ENCODE results near the gene GRIN2A. TPM values are rescaled to one million over a fixed set of nuclear protein-coding genes. Genes with fewer than 3 reads are reported as not detected.

The GRIN2A gene
- total and polyA plus RNA-seq, 2 donors (not counting 1 experiment from before 2014, with no cell fraction given), result 0.44 TPM; not detected in 1

DNA sequence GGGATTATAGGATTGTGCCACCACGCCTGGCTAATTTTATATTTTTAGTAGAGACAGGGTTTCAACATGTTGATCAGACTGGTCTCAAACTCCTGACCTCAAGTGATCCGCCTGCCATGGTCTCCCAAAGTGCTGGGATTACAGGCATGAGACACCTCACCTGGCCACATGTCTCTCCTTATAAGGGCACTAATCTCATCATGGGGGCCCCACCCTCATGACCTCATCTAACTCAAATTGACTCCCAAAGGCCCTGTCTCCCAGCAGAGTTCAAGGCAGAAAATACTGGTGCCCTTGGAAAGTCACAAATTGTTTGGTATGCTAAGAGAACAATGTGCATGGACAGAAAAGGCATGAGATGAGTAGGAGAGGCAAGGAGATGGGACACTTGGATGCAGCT, 49.3 kb upstream of the GRIN2A start:
- no peak for ATAC-seq (ENCODE audit: low read depth)
- Histone ChIP-seq H3K79me2 (ENCODE audit: control insufficient read depth, insufficient read depth, low read length) (no peaks in the 10 kb centered on the region), H4K20me1 (ENCODE audit: control insufficient read depth, insufficient read depth, low read length, poor library complexity, severe bottlenecking) (no peaks in the 10 kb centered on the region), H3K4me3 (ENCODE audit: control extremely low read depth in 1 of 5, extremely low read depth in 1 of 5, insufficient read depth in 1 of 5, low read depth in 2 of 5, low read length in 4 of 5) (no peak overlapping the region), H3K4me1 (ENCODE audit: control insufficient read depth in 2 of 2, insufficient read depth in 2 of 2, low read length in 2 of 2) (peaks cover 26 to 32% of the 10 kb centered on the region in 2 donors), H3K9me3 (ENCODE audit: control extremely low read depth in 1 of 3, control insufficient read depth in 2 of 3, insufficient read depth in 1 of 3, low read length in 2 of 3) (peaks cover 5 to 22% (median 10%) of the 10 kb centered on the region in 3 donors), H3K27me3 (replicated peaks in 1 of 4; ENCODE audit: control extremely low read depth in 1 of 4, control insufficient read depth in 3 of 4, insufficient read depth in 4 of 4, low read length in 3 of 4) (peaks cover 0 to 5% (median 3%) of the 10 kb centered on the region in 4 experiments), H3K27ac (ENCODE audit: low read length in 2 of 2) (no peak overlapping the region), H2AFZ (ENCODE audit: insufficient read depth, low read depth, low read length, poor library complexity, severe bottlenecking) (no peak overlapping the region), H3K36me3 (replicated peaks in 1 of 2; ENCODE audit: control extremely low read depth in 1 of 2, control insufficient read depth in 1 of 2, extremely low read depth in 1 of 2, insufficient read depth in 2 of 2, low read length in 1 of 2) (no peaks in the 10 kb centered on the region), H3K4me2 (replicated peaks; ENCODE audit: low read depth, low read length, poor library complexity, severe bottlenecking) (no peak overlapping the region), H3K9ac (ENCODE audit: low read length) (no peak overlapping the region)
- WGBS (ENCODE audit: insufficient coverage), result 86% methylated on average over 1 of the region's 2 CpGs
- intact Hi-C loops (cut with micrococcal nuclease), result no loop called here
- Mint-ChIP-seq H3K27ac (no peak overlapping the region), H3K4me3 (no peak overlapping the region), H3K9me3 (ENCODE audit: insufficient read depth) (peaks cover 4% of the 10 kb centered on the region), H3K4me1 (peaks cover 20% of the 10 kb centered on the region), H3K27me3 (peaks cover 24% of the 10 kb centered on the region)
- POLR2A ChIA-PET, result no interaction called here
- TF ChIP-seq, protein P1, sequence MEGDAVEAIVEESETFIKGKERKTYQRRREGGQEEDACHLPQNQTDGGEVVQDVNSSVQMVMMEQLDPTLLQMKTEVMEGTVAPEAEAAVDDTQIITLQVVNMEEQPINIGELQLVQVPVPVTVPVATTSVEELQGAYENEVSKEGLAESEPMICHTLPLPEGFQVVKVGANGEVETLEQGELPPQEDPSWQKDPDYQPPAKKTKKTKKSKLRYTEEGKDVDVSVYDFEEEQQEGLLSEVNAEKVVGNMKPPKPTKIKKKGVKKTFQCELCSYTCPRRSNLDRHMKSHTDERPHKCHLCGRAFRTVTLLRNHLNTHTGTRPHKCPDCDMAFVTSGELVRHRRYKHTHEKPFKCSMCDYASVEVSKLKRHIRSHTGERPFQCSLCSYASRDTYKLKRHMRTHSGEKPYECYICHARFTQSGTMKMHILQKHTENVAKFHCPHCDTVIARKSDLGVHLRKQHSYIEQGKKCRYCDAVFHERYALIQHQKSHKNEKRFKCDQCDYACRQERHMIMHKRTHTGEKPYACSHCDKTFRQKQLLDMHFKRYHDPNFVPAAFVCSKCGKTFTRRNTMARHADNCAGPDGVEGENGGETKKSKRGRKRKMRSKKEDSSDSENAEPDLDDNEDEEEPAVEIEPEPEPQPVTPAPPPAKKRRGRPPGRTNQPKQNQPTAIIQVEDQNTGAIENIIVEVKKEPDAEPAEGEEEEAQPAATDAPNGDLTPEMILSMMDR (IDR thresholded peaks at IDR 0.05), result no peak
- TF ChIP-seq EZH2 (IDR thresholded peaks at IDR 0.05; ENCODE audit: borderline replicate concordance, insufficient read depth, low read depth, low read length, poor library complexity, severe bottlenecking), result no peak
- CTCF ChIA-PET, result no interaction called here
- DNase-seq, result no peak

DNA sequence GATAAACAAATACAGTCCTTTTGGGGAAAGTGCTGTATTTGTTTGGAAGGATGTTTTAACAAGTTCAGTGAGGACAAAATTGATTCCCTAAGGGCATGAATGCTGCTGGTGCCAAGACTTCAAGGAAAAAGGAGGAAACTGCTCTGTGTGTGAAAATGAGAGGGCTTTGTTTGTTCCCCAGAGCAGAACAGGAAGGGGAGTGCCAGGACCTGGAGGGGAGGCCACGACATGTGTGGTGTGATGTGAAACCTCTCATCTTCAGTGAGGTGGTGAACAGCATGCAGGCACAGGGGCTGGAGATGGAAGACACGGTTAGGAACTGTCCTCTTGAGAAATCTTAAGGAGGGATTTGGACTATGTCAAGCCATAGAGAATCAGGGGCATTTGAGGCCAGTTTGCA, 46.6 kb upstream of the GRIN2A start:
- Histone ChIP-seq H3K79me2 (ENCODE audit: control insufficient read depth, insufficient read depth, low read length) (no peaks in the 10 kb centered on the region), H3K4me1 (ENCODE audit: control insufficient read depth in 2 of 2, insufficient read depth in 2 of 2, low read length in 2 of 2) (peaks cover 36 to 43% of the 10 kb centered on the region in 2 donors), H3K27me3 (replicated peaks in 1 of 4; ENCODE audit: control extremely low read depth in 1 of 4, control insufficient read depth in 3 of 4, insufficient read depth in 4 of 4, low read length in 3 of 4) (peaks cover 0 to 5% (median 3%) of the 10 kb centered on the region in 4 experiments), H3K9me3 (ENCODE audit: control extremely low read depth in 1 of 3, control insufficient read depth in 2 of 3, insufficient read depth in 1 of 3, low read length in 2 of 3) (peaks cover 5 to 22% (median 10%) of the 10 kb centered on the region in 3 donors), H3K4me2 (replicated peaks; ENCODE audit: low read depth, low read length, poor library complexity, severe bottlenecking) (peak overlapping the region; percentile 47), H2AFZ (ENCODE audit: insufficient read depth, low read depth, low read length, poor library complexity, severe bottlenecking) (peak overlapping the region; percentile 40), H3K36me3 (replicated peaks in 1 of 2; ENCODE audit: control extremely low read depth in 1 of 2, control insufficient read depth in 1 of 2, extremely low read depth in 1 of 2, insufficient read depth in 2 of 2, low read length in 1 of 2) (no peaks in the 10 kb centered on the region), H3K9ac (ENCODE audit: low read length) (no peak overlapping the region), H3K27ac (ENCODE audit: low read length in 2 of 2) (peak overlapping the region in 1 of 2 donors; percentile 19), H4K20me1 (ENCODE audit: control insufficient read depth, insufficient read depth, low read length, poor library complexity, severe bottlenecking) (no peaks in the 10 kb centered on the region), H3K4me3 (ENCODE audit: control extremely low read depth in 1 of 5, extremely low read depth in 1 of 5, insufficient read depth in 1 of 5, low read depth in 2 of 5, low read length in 4 of 5) (no peak overlapping the region)
- H3K27me3 Mint-ChIP-seq, result peaks cover 17% of the 10 kb centered on the region
- peak overlapping the region; percentile 10 for H3K4me3 Mint-ChIP-seq
- 0% methylated on average over 2 of the region's 2 CpGs for WGBS (ENCODE audit: insufficient coverage)
- ChIA-PET POLR2A (no interaction called here), CTCF (interaction anchor here (0.7 to 1.5 kb wide), 2 partner anchors 45 to 1637 kb away, joined by 3 to 6 read pairs; no protein-coding TSS in a partner anchor)
- H3K27ac Mint-ChIP-seq, result peak overlapping the region; percentile 22
- peaks cover 4% of the 10 kb centered on the region for H3K9me3 Mint-ChIP-seq (ENCODE audit: insufficient read depth)
- DNase-seq, result peak; percentile 30
- no peak for TF ChIP-seq EZH2 (IDR thresholded peaks at IDR 0.05; ENCODE audit: borderline replicate concordance, insufficient read depth, low read depth, low read length, poor library complexity, severe bottlenecking)
- ATAC-seq (ENCODE audit: low read depth), result no peak
- intact Hi-C loops (cut with micrococcal nuclease), result no loop called here
- peaks cover 30% of the 10 kb centered on the region for H3K4me1 Mint-ChIP-seq
